SK-N-SH treated with all-trans-retinoic acid at 6 μM for 48 hours (cell line): ENCODE data around the gene GAL3ST1.

Experiments
- ARNTL ChIP-seq: fragments of 450-650 bp; formaldehyde crosslinking; IDR thresholded peaks from 2 replicates; pipeline ENCODE4 v1.5.0; 2020; ENCODE audit warnings: low read depth, mild to moderate bottlenecking, moderate library complexity, borderline replicate concordance
- ZNF8 ChIP-seq: fragments of 450-650 bp; formaldehyde crosslinking; IDR thresholded peaks from 2 replicates; pipeline ENCODE4 v1.5.0; 2020; ENCODE audit warnings: mild to moderate bottlenecking, moderate library complexity

- TF ChIP-seq ZNF8 (CRISPR knock-in tag): no peak
- TF ChIP-seq ARNTL (CRISPR knock-in tag): no peak
Observed at GRCh38 chr22:30516731-30517130, 57.7 kb downstream of the GAL3ST1 start.
